Measurements from ENCODE around the gene PSME3. TPM values are rescaled to one million over a fixed set of nuclear protein-coding genes. Genes with fewer than 3 reads are reported as not detected.

PSME3 gene
- polyA plus RNA-seq (2013, experiment 1 of 2): 108 TPM
- 99.8 TPM for polyA plus RNA-seq (2013, experiment 2 of 2)

- 1% methylated on average over 54 to 65 of the region's 71 CpGs for WGBS, 2 experiments (ENCODE audit: insufficient coverage in 2 of 2)
- Histone ChIP-seq H3K36me3 (ENCODE audit: control insufficient read depth, insufficient read depth, low read length) (peaks cover 37% of the 10 kb centered on the region), H3K9me3 (ENCODE audit: control insufficient read depth, low read length) (no peaks in the 10 kb centered on the region), H3K27ac (ENCODE audit: low read depth, low read length, severe bottlenecking) (peak within 1 kb of the TSS; percentile 85), H3K4me3 (ENCODE audit: extremely low read depth, insufficient read depth, low read length, poor library complexity, severe bottlenecking) (peak within 1 kb of the TSS; percentile 97), H3K4me1 (ENCODE audit: control insufficient read depth, insufficient read depth, low read length, poor library complexity, severe bottlenecking) (peaks cover 3% of the 10 kb centered on the region)
These were observed at the start of gene PSME3 for GRCh38 chr17:42832934-42833766. TSS of gene PSME3 (plus strand) at chr17:42833397. CDS start at chr17:42833632, 235 bp downstream.

GRCh38 chr17:42783791-42784138 is 49.4 kb upstream of the PSME3 start:
- H3K36me3 ChIP-seq (ENCODE audit: control insufficient read depth, insufficient read depth, low read length): peaks cover 32% of the 10 kb centered on the region
- 85 to 86% methylated on average over 21 of the region's 22 CpGs for WGBS, 2 experiments (ENCODE audit: insufficient coverage in 2 of 2)
- peaks cover 31% of the 10 kb centered on the region for H3K4me1 ChIP-seq (ENCODE audit: control insufficient read depth, insufficient read depth, low read length, poor library complexity, severe bottlenecking)

GRCh38 chr17:42784409-42784808 is 48.8 kb upstream of the PSME3 start:
- no peaks in the 10 kb centered on the region for H3K9me3 ChIP-seq (ENCODE audit: control insufficient read depth, low read length)
- H3K36me3 ChIP-seq (ENCODE audit: control insufficient read depth, insufficient read depth, low read length): peaks cover 26% of the 10 kb centered on the region
- peaks cover 31% of the 10 kb centered on the region for H3K4me1 ChIP-seq (ENCODE audit: control insufficient read depth, insufficient read depth, low read length, poor library complexity, severe bottlenecking)
- WGBS, 2 experiments (ENCODE audit: insufficient coverage in 2 of 2): 96 to 99% methylated on average over 20 of the region's 25 CpGs
- no peak overlapping the region for H3K27ac ChIP-seq (ENCODE audit: low read depth, low read length, severe bottlenecking)
- H3K4me3 ChIP-seq (ENCODE audit: extremely low read depth, insufficient read depth, low read length, poor library complexity, severe bottlenecking): no peak overlapping the region

More at GRCh38 chr17:42783791-42784138, 49.4 kb upstream of the PSME3 start:
- Histone ChIP-seq H3K4me3 (ENCODE audit: extremely low read depth, insufficient read depth, low read length, poor library complexity, severe bottlenecking) (no peak overlapping the region), H3K27ac (ENCODE audit: low read depth, low read length, severe bottlenecking) (no peak overlapping the region), H3K9me3 (ENCODE audit: control insufficient read depth, low read length) (no peaks in the 10 kb centered on the region)

- Histone ChIP-seq H3K36me3 (ENCODE audit: control insufficient read depth, insufficient read depth, low read length) (peaks cover 22% of the 10 kb centered on the region), H3K9me3 (ENCODE audit: control insufficient read depth, low read length) (no peaks in the 10 kb centered on the region), H3K4me3 (ENCODE audit: extremely low read depth, insufficient read depth, low read length, poor library complexity, severe bottlenecking) (no peak overlapping the region), H3K4me1 (ENCODE audit: control insufficient read depth, insufficient read depth, low read length, poor library complexity, severe bottlenecking) (peaks cover 31% of the 10 kb centered on the region), H3K27ac (ENCODE audit: low read depth, low read length, severe bottlenecking) (no peak overlapping the region)
- 95 to 97% methylated on average over 42 to 48 of the region's 52 CpGs for WGBS, 2 experiments (ENCODE audit: insufficient coverage in 2 of 2)
These were observed 48.2 kb upstream of the PSME3 start for GRCh38 chr17:42784811-42785592.

GRCh38 chr17:42787266-42787665 is 45.9 kb upstream of the PSME3 start:
- Histone ChIP-seq H3K4me1 (ENCODE audit: control insufficient read depth, insufficient read depth, low read length, poor library complexity, severe bottlenecking) (peaks cover 19% of the 10 kb centered on the region), H3K4me3 (ENCODE audit: extremely low read depth, insufficient read depth, low read length, poor library complexity, severe bottlenecking) (no peak overlapping the region), H3K36me3 (ENCODE audit: control insufficient read depth, insufficient read depth, low read length) (peaks cover 22% of the 10 kb centered on the region), H3K9me3 (ENCODE audit: control insufficient read depth, low read length) (no peaks in the 10 kb centered on the region), H3K27ac (ENCODE audit: low read depth, low read length, severe bottlenecking) (no peak overlapping the region)
- WGBS, 2 experiments (ENCODE audit: insufficient coverage in 2 of 2): 95 to 96% methylated on average over 9 to 10 of the region's 11 CpGs

GRCh38 chr17:42791948-42792347 is 41.2 kb upstream of the PSME3 start:
- Histone ChIP-seq H3K36me3 (ENCODE audit: control insufficient read depth, insufficient read depth, low read length) (peaks cover 39% of the 10 kb centered on the region), H3K4me1 (ENCODE audit: control insufficient read depth, insufficient read depth, low read length, poor library complexity, severe bottlenecking) (no peaks in the 10 kb centered on the region), H3K9me3 (ENCODE audit: control insufficient read depth, low read length) (no peaks in the 10 kb centered on the region), H3K4me3 (ENCODE audit: extremely low read depth, insufficient read depth, low read length, poor library complexity, severe bottlenecking) (no peak overlapping the region), H3K27ac (ENCODE audit: low read depth, low read length, severe bottlenecking) (no peak overlapping the region)
- WGBS, 2 experiments (ENCODE audit: insufficient coverage in 2 of 2): 93 to 100% methylated on average over 1 to 2 of the region's 2 CpGs

GRCh38 chr17:42792545-42792944 is 40.7 kb upstream of the PSME3 start:
- no peak overlapping the region for H3K4me3 ChIP-seq (ENCODE audit: extremely low read depth, insufficient read depth, low read length, poor library complexity, severe bottlenecking)
- peaks cover 40% of the 10 kb centered on the region for H3K36me3 ChIP-seq (ENCODE audit: control insufficient read depth, insufficient read depth, low read length)
- no peaks in the 10 kb centered on the region for H3K9me3 ChIP-seq (ENCODE audit: control insufficient read depth, low read length)
- H3K27ac ChIP-seq (ENCODE audit: low read depth, low read length, severe bottlenecking): no peak overlapping the region
- WGBS, 2 experiments (ENCODE audit: insufficient coverage in 2 of 2): 88% methylated on average over 4 of the region's 5 CpGs; no CpG with 5 or more reads in 1 of the 2 experiments
- peaks cover 2% of the 10 kb centered on the region for H3K4me1 ChIP-seq (ENCODE audit: control insufficient read depth, insufficient read depth, low read length, poor library complexity, severe bottlenecking)

- Histone ChIP-seq H3K9me3 (ENCODE audit: control insufficient read depth, low read length) (no peaks in the 10 kb centered on the region), H3K4me1 (ENCODE audit: control insufficient read depth, insufficient read depth, low read length, poor library complexity, severe bottlenecking) (peaks cover 5% of the 10 kb centered on the region), H3K27ac (ENCODE audit: low read depth, low read length, severe bottlenecking) (no peak overlapping the region), H3K36me3 (ENCODE audit: control insufficient read depth, insufficient read depth, low read length) (peaks cover 28% of the 10 kb centered on the region), H3K4me3 (ENCODE audit: extremely low read depth, insufficient read depth, low read length, poor library complexity, severe bottlenecking) (no peak overlapping the region)
- 95 to 100% methylated on average over 3 of the region's 4 CpGs for WGBS, 2 experiments (ENCODE audit: insufficient coverage in 2 of 2)
These were observed 38.1 kb upstream of the PSME3 start for GRCh38 chr17:42795061-42795460.

- WGBS, 2 experiments (ENCODE audit: insufficient coverage in 2 of 2): 94 to 96% methylated on average over 6 to 7 of the region's 10 CpGs
- no peaks in the 10 kb centered on the region for H3K9me3 ChIP-seq (ENCODE audit: control insufficient read depth, low read length)
- no peak overlapping the region for H3K4me3 ChIP-seq (ENCODE audit: extremely low read depth, insufficient read depth, low read length, poor library complexity, severe bottlenecking)
- peaks cover 5% of the 10 kb centered on the region for H3K4me1 ChIP-seq (ENCODE audit: control insufficient read depth, insufficient read depth, low read length, poor library complexity, severe bottlenecking)
- no peak overlapping the region for H3K27ac ChIP-seq (ENCODE audit: low read depth, low read length, severe bottlenecking)
- H3K36me3 ChIP-seq (ENCODE audit: control insufficient read depth, insufficient read depth, low read length): peaks cover 28% of the 10 kb centered on the region
These were observed 37.7 kb upstream of the PSME3 start for GRCh38 chr17:42795465-42795864.

- Histone ChIP-seq H3K4me3 (ENCODE audit: extremely low read depth, insufficient read depth, low read length, poor library complexity, severe bottlenecking) (no peak overlapping the region), H3K27ac (ENCODE audit: low read depth, low read length, severe bottlenecking) (no peak overlapping the region), H3K9me3 (ENCODE audit: control insufficient read depth, low read length) (no peaks in the 10 kb centered on the region), H3K36me3 (ENCODE audit: control insufficient read depth, insufficient read depth, low read length) (peaks cover 28% of the 10 kb centered on the region), H3K4me1 (ENCODE audit: control insufficient read depth, insufficient read depth, low read length, poor library complexity, severe bottlenecking) (peaks cover 5% of the 10 kb centered on the region)
- 96 to 100% methylated on average over 15 to 17 of the region's 18 CpGs for WGBS, 2 experiments (ENCODE audit: insufficient coverage in 2 of 2)
These were observed 37.0 kb upstream of the PSME3 start for GRCh38 chr17:42796066-42796758.

All from mesodermal cell (in vitro differentiated cells).